Esophagus (tissue), 2 donors: ENCODE data around the gene SORCS2. TPM values are rescaled to one million over a fixed set of nuclear protein-coding genes. Genes with fewer than 3 reads are reported as not detected.

Source experiments
- H3K27ac ChIP-seq, 2 donors: one replicate each; pipeline ENCODE4 v1.5.1; 2013; ENCODE audit warnings: low read depth in 2 of 2, mild to moderate bottlenecking in 2 of 2, inconsistent platforms in 1 of 2, low read length in 1 of 2, moderate library complexity in 1 of 2
- H3K27me3 ChIP-seq, 2 donors: one replicate each; pipeline ENCODE4 v1.6.1; 2013; ENCODE audit warnings: low read length in 2 of 2, control low read depth in 1 of 2, mild to moderate bottlenecking in 1 of 2; ENCODE audit not compliant: insufficient read depth in 2 of 2, control insufficient read depth in 1 of 2
- H3K36me3 ChIP-seq, 2 donors: one replicate each; pipeline ENCODE4 v1.6.1; 2013; ENCODE audit warnings: low read length in 1 of 2; ENCODE audit not compliant: control insufficient read depth in 2 of 2, insufficient read depth in 2 of 2
- H3K4me1 ChIP-seq, 2 donors: one replicate each; pipeline ENCODE4 v1.6.1; 2013; ENCODE audit warnings: low read length in 1 of 2; ENCODE audit not compliant: control insufficient read depth in 2 of 2, insufficient read depth in 2 of 2
- H3K4me3 ChIP-seq, 2 donors: one replicate each; pipeline ENCODE4 v1.5.1; 2013; ENCODE audit warnings: low read length in 2 of 2, mild to moderate bottlenecking in 2 of 2, low read depth in 1 of 2, moderate library complexity in 1 of 2
- H3K9me3 ChIP-seq, 2 donors: one replicate each; pipeline ENCODE4 v1.6.1; 2013; ENCODE audit warnings: mild to moderate bottlenecking in 2 of 2, low read depth in 1 of 2, low read length in 1 of 2, moderate library complexity in 1 of 2; ENCODE audit not compliant: control insufficient read depth in 2 of 2, insufficient read depth in 1 of 2
- WGBS, 2 donors: extraction: QIAGEN DNeasy Blood & Tissue Kit; methylation state at CpG; one replicate each; pipeline ENCODE4 v1.1.7; 2013; 5-methylcytosine and 5-hydroxymethylcytosine counted together
- polyA plus RNA-seq, 2 donors: library from polyadenylated mRNA; stranded (reverse); fragments of 200-250 nt; gene quantifications; one replicate each; pipeline ENCODE4 v1.2.3, GENCODE V29; 2013
- donor health status: healthy with polysubstance abuse.
- donor health status: Bipolar disorder and iron deficiency.

SORCS2 gene
- polyA plus RNA-seq, 2 donors: 1.1 to 1.2 TPM

DNA sequence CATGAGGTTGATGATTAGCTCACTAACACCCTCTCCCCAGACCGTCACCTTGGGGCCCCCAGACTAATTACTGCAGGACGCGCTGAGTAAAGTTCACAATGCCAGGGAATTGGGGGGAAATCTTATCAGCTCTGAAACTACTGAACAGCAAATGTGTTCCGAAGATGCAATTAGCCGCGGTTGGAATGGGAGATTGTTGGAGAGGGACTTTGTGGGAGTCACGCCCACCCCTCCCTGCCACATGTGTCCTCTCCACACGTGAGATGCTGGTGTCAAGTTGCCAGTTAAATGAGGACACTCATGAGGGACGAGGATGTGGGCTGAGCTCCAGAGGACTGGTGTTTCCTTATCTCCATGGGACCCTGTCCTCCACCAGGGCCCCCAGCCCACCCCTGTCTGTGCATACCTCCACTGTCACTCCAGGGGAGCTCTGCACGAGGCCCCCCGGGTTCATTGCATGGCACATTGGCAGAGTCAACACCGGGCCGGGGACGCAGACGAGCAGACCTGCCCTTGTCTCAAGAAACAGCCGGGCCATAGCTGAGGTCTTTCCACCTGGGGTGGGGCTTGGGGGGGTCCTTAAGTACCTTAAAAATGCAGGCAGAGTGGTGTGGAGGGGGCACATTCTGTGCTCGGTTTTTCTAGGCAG, 417.8 kb downstream of the SORCS2 start:
- no peak overlapping the region for H3K4me3 ChIP-seq
- H3K36me3 ChIP-seq: no peaks in the 10 kb centered on the region
- WGBS, 2 donors: 70 to 90% methylated on average over 17 of the region's 17 CpGs
- peaks cover 0 to 2% of the 10 kb centered on the region in 2 donors for H3K9me3 ChIP-seq
- H3K27ac ChIP-seq: no peak overlapping the region
- H3K27me3 ChIP-seq: no peaks in the 10 kb centered on the region
- no peaks in the 10 kb centered on the region for H3K4me1 ChIP-seq

DNA sequence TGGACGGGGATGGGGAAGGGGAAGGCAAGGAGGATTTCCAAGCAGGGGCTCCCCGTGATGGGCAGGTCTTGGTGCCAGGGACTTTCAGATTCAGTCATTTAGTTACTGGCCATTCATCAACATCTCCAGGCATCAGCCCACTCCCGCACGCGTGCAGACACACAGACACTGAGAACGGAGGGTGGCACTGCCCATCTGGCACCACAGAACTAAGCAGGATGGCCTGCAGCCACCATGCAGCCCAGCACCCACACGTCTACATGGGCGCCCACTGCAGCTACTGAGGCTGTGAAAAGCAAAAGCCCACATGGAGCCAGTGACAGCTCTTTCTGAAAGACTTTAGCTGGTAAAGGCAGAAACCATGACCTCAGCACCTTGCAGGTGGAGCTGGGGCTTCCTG, 418.5 kb downstream of the SORCS2 start:
- 84 to 88% methylated on average over 8 of the region's 8 CpGs for WGBS, 2 donors
- no peaks in the 10 kb centered on the region for H3K27me3 ChIP-seq
- H3K27ac ChIP-seq: no peak overlapping the region
- H3K9me3 ChIP-seq: no peaks in the 10 kb centered on the region
- H3K36me3 ChIP-seq: no peaks in the 10 kb centered on the region
- H3K4me1 ChIP-seq: no peaks in the 10 kb centered on the region
- no peak overlapping the region for H3K4me3 ChIP-seq

DNA sequence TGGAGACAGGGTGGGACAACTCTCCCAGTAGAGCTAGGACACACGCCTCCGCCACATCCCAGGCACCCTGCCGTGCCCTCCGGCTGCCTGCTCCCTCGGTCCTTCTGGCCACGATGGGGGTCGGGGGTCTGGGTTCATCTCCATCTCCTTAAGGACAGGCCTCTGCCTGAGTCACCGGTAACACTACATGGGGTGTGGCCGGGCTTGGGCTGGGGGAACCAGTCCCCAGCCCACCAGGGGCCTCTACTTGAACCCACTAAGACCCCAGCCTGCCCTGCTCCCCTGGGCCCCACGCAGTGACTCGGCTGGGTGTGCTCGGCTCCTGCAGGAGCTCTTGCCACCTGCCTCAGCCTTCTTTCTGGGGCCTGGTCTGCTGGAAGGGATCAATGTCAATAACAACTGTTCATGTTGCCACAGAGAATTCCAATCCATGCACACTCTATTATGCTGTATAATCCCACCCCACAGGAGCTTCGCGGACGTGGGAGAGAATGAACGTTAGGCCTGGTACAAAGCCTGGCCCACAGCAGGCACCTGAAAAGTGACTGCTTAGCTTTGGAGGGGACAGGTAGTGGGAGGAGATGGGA, 420.1 kb downstream of the SORCS2 start:
- WGBS, 2 donors: 82 to 89% methylated on average over 16 of the region's 16 CpGs

DNA sequence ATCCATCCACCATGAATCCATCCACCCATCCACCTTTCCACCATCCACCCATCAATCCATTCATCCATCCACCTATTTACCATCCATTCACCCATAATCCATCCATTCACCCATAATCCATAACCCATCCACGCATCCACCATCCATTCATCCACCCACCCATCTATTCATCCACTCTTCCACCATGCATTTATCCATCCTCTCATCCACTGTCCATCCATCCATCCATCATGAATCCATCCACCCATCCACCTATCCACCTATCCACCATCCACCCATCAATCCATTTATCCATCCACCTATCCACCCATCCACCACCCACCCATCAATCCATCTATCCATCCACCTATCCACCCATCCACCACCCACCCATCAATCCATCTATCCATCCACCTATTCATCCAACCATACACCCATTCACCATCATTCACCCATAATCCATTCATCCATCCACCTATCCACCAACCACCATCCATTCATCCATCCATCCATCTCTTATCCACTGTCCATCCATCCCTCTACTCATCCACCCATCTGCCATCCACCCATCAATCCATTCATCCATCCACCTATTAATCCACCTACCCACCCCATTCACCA, 422.1 kb downstream of the SORCS2 start:
- Histone ChIP-seq H3K27ac (no peak overlapping the region), H3K4me3 (no peak overlapping the region), H3K4me1 (peaks cover 0 to under 1% of the 10 kb centered on the region in 2 donors), H3K36me3 (no peaks in the 10 kb centered on the region), H3K27me3 (no peaks in the 10 kb centered on the region), H3K9me3 (no peaks in the 10 kb centered on the region)
- 92 to 95% methylated on average over 1 of the region's 1 CpG for WGBS, 2 donors

More for the DNA sequence above, 420.1 kb downstream of the SORCS2 start:
- Histone ChIP-seq H3K27me3 (no peaks in the 10 kb centered on the region), H3K4me1 (no peaks in the 10 kb centered on the region), H3K36me3 (no peaks in the 10 kb centered on the region), H3K9me3 (no peaks in the 10 kb centered on the region), H3K27ac (no peak overlapping the region), H3K4me3 (no peak overlapping the region)

DNA sequence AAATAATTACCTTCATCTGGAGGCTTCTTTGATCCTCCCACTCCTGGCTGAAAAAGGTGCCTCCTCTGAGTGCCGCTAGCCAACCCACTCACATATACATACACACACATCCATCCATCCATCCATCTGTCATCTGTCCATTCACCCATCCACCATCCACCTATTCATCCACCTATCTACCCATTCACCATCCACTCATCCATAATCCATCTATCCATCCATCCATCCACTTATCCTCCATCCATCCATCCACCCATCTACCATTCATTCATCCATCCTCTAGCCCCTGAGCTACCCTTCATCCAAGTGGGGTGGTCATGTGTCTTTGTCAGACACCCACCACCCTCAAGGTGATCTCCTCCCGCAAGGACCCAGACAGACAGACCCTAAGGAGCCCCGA, 423.9 kb downstream of the SORCS2 start:
- 89 to 91% methylated on average over 3 of the region's 3 CpGs for WGBS, 2 donors
- no peak overlapping the region for H3K27ac ChIP-seq
- H3K4me3 ChIP-seq: no peak overlapping the region

DNA sequence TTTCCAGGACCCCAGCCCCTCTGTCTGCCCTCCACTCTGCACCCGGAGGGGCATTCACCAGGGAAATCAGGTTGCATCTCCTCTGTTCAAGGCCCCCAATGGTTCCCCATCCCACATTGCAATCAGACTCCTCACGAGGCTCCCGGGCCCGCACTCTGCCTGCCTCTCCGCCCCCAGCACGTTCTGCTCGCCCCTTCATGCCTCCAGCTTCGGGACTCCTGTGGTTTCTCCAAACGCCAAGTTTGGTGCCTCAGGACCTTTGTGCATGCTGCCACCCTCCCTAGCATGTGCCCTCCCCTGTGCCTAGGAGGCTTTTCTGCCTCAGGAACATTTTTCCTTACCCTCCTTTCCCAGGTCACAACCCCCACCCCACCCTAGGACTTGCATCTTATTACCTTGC, 426.0 kb downstream of the SORCS2 start:
- Histone ChIP-seq H3K27ac (no peak overlapping the region), H3K4me3 (no peak overlapping the region), H3K27me3 (no peaks in the 10 kb centered on the region), H3K9me3 (no peaks in the 10 kb centered on the region), H3K36me3 (no peaks in the 10 kb centered on the region), H3K4me1 (peaks cover 0 to 1% of the 10 kb centered on the region in 2 donors)
- 77% methylated on average over 9 of the region's 9 CpGs for WGBS, 2 donors

More for the DNA sequence above, 423.9 kb downstream of the SORCS2 start:
- H3K36me3 ChIP-seq: no peaks in the 10 kb centered on the region
- H3K27me3 ChIP-seq: no peaks in the 10 kb centered on the region
- H3K4me1 ChIP-seq: peaks cover 0 to 1% of the 10 kb centered on the region in 2 donors
- no peaks in the 10 kb centered on the region for H3K9me3 ChIP-seq

DNA sequence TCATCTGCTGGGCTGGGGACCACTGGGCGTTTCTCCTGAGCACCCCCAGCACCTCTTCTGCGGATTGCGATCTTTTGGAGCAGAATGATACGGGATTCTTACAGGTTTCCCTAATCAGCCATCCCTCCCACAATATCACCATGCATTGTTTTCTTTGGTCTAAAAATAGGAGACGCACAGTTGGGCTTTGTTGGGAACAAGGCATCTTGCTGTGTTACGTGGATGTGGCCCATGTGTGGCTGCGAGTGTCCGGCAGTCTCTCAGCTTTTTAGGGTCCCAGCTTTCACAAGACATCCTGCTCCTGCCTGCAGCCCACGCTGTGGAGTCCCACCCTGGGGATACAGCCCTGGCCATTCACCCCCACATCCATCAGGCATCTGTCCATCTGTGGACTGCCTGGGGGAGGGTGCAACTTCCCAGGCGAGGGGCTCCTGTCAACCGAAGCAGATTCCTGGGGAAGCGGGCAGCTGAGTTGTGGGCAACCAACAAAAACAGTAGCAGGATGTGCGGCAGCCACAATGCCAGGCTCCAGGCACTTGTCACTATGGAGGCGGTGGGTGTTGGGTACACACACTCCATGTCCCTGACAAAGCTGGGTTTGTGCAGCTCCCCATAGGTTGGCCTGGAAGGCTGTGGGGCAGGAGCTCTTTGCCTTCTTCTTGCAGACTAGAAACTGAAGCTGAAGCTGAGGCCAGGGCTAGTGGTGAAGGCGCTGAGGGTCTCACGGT, 427.9 kb downstream of the SORCS2 start:
- H3K27me3 ChIP-seq: no peaks in the 10 kb centered on the region
- no peak overlapping the region for H3K4me3 ChIP-seq
- H3K9me3 ChIP-seq: no peaks in the 10 kb centered on the region
- H3K4me1 ChIP-seq: peaks cover 0 to 1% of the 10 kb centered on the region in 2 donors
- H3K27ac ChIP-seq: no peak overlapping the region
- no peaks in the 10 kb centered on the region for H3K36me3 ChIP-seq
- 77 to 78% methylated on average over 16 of the region's 16 CpGs for whole genome bisulfite sequencing, 2 donors

DNA sequence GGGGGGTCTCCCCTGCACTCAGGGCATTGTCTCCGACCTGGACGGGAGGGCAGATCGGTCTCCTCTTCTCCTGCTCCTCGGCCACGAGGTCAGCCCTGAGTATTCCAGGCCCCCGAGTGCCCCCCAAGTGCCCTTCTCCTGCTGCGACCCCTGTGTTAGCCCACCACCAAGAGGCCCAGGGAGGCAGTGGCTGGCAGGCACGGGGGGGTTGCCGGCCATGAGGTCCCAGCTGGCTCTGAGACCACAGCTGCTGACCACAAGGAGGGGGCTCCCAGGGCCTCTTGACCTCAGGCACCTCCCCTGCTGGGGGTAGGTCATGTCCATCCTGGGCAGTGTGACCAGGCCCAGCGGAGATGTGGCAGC, 428.5 kb downstream of the SORCS2 start:
- 79 to 85% methylated on average over 10 of the region's 10 CpGs for WGBS, 2 donors

DNA sequence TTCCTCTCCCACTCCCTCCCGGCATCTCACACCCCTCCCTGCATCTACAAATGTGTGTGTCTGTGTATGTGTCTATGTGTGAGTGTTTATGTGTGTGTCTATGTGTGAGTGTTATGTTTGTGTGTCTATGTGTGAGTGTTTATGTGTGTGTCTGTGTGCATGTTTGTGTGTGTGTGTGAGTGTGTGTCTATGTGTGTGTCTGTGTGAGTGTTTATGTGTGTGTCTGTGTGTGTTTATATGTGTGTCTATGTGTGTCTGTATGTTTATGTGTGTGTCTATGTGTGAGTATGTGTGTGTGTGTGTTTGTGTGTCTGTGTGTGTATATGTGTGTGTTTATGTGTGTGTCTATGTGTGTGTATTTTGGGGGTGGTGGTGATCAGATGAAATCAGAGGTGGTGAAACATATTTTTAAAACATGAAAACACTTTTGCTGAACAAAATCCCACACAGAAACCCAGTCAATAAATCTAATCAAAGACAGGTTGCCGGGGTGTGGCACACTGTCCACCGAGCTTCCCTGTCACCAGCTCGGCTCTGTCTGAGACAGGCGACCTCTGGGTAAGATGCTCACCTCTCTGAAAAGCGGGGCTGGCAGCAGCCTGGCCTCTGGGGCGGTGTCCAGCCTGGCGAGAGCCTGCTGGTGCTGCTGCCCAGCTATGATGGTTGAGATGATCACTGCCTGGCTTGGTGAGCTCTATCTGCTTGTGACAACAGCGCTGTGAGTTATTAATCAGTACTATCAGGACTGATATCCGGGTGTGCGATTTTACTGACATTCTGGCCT, 429.1 kb downstream of the SORCS2 start:
- no peaks in the 10 kb centered on the region for H3K27me3 ChIP-seq
- no peaks in the 10 kb centered on the region for H3K9me3 ChIP-seq
- peaks cover 0 to 1% of the 10 kb centered on the region in 2 donors for H3K4me1 ChIP-seq
- H3K27ac ChIP-seq: no peak overlapping the region
- WGBS, 2 donors: 65 to 82% methylated on average over 11 of the region's 11 CpGs
- no peaks in the 10 kb centered on the region for H3K36me3 ChIP-seq
- H3K4me3 ChIP-seq: no peak overlapping the region

More for the DNA sequence above, 428.5 kb downstream of the SORCS2 start:
- Histone ChIP-seq H3K27ac (no peak overlapping the region), H3K4me1 (peaks cover 0 to 1% of the 10 kb centered on the region in 2 donors), H3K36me3 (no peaks in the 10 kb centered on the region), H3K9me3 (no peaks in the 10 kb centered on the region), H3K4me3 (no peak overlapping the region), H3K27me3 (no peaks in the 10 kb centered on the region)
